ENCODE measurements around the gene CLIC1.
A peak's percentile ranks its signal among the peaks of the same experiment; 100 is the strongest.
"Not testable (repeated sequence)": the region's sequence is repeated elsewhere in the genome, so short reads cannot be mapped to it uniquely, and the experiment has no call there.

CLIC1 gene

DNA sequence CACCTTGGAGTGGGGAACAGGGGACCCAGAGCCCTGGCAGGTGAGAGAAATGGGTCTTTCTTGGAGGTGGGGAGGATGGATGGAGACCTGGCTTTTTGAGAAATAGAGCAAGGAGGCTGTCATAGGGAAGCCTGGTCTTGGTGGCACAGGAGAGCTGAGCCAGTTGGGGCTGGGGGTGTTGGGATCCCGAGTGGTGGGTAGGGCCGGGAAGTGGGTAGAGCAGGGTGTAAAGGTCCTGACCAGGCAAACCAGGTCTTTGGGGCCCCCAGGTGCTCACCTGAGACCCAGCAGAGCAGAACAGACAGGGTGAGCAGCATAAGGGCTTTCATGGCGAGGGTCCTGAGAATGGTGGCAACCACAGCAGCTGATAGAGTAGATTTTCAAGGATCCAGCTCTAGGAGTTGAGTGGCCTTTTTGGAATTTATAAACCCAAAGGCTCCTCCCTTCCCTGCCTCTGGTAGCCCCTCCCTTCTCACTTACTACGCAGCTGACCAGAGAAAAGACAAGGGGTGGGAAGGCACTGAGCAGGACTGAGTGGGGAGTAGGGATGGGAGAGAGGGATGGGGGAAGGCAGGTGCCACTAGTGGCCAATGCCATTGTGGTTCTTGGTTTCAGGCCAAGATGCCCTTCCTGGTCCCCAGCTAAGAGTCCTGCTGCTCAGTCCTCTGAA is 14.8 kb downstream of the CLIC1 start, which contains the start of gene LY6G6C:
LY6G6C (minus strand) TSS at position 396 of the 670 bp plus-strand sequence; CDS start at position 329, 67 bp downstream.
- DNase-seq: no peak

- DNase-seq: no peak
Measured at GRCh38 chr6:31720196-31720770, 16.0 kb downstream of the CLIC1 start.

GRCh38 chr6:31719001-31719400 is 17.3 kb downstream of the CLIC1 start:
- DNase-seq: no peak

DNA sequence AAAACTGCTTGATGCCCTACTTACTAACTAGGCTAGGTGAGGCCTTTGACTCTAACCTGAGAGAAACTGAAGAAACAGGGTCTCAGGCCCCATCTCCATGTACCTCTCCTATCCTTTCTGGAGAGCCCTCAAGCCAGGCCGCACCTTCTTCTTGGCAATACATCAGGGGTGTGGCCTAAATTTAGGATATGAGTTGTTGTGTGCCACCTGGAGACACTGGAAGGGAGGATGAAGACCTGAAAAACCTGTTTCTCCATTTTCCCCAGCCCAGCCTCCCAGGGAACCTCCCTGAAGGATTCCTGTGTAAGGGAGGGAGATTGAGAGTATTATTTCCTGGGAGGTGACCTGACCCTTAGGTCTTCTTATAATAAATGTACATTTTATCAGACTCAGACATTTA is 18.1 kb downstream of the CLIC1 start:
- no peak for DNase-seq

- no peak for DNase-seq
Measured at GRCh38 chr6:31717499-31718222, 18.7 kb downstream of the CLIC1 start.

- DNase-seq: no peak
Measured at GRCh38 chr6:31715022-31715958, 21.0 kb downstream of the CLIC1 start, which contains the start of gene LY6G6D. TSS of gene LY6G6D (plus strand) at chr6:31715348. CDS start at chr6:31715356, 8 bp downstream.

- DNase-seq: no peak
Measured at GRCh38 chr6:31713991-31714684, 22.2 kb downstream of the CLIC1 start.

- DNase-seq: no peak
Measured at GRCh38 chr6:31713465-31713864, 22.9 kb downstream of the CLIC1 start.

- DNase-seq: peak; percentile 31 to 38
Measured at GRCh38 chr6:31712296-31712695, 24.0 kb downstream of the CLIC1 start.

DNA sequence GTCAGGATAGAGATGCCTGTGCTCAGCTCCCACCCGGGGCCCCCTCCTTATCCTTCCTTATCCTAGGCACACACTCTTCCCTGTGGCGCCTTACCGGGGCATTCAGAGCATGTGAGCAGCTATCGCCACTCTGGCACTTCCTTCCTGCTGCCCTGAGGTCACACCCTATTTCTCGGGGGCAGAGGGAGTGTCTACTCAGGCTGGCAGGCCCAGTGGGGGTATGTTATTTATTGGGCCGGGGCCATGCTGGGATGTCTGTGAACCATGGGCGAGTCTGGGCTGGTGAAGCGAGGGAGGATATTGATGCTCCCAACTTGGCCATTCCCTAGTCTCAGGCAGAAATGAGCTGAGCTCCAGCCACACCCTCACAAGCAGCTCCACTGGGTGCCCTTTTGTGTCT is 25.1 kb downstream of the CLIC1 start:
- DNase-seq: no peak

DNA sequence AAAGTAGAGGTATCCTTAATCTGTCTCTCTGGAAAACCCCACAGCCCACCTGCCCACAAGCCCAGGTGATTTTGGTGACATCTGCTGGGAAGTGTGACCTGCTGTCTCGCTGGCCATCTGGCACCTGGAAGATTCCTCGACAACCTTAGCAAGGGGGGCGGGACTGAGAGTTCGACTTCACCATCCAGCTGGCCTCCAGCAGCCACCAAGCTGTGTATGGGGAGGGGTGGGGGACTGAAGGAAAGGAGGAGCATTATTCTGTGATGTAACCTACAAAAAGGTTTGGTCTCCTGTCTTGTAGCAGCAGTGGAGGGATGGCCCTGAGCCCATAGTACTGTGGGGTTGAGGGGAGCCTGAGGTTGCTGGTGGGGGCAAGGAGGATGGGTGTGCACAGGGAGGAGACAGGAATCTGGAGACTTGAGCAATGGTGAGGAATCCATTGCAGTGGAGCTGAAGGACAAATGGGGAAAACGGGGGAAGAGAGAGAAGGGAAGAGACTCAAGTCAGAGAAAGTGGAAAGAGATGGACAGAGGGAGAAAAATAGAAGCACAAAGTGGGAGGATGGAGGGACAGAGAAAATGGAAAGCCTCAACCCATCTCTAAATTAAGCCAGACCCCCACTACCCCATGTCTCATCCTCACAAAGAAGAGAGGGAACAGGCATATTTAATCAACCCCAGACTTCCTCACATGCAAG is 25.7 kb downstream of the CLIC1 start:
- no peak for DNase-seq

DNA sequence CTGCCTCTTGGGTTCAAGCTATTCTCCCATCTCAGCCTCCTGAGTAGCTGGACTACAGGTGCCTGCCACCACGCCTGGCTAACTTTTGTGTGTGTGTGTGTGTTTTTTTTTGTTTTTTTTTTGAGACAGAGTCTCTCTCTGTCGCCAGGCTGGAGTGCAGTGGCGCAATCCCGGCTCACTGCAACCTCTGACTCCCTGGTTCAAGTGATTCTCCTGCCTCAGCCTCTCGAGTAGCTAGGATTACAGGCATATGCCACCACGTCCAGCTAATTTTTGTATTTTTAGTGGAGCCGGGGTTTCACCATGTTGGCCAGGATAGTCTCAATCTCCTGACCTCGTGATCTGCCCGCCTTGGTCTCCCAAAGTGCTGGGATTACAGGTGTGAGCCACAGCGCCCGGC is 27.2 kb downstream of the CLIC1 start:
- not testable (repeated sequence) for DNase-seq

DNA sequence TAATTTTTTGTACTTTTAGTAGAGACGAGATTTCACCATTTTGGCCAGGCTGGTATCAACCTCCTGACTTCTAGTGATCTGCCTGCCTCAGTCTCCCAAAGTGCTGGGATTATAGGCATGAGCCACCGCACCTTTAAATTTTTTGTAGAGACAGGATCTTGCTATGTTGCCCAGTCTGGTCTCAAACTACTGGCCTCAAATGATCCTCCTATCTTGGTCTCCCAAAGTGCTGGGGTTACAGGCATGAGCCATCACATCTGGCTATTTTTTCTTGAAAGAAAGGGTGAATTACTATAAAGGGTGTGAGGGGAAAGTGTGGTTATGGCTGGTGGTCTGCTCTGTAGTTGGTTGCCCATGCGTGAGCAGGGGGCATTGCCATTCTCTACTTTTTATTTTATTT is 28.1 kb downstream of the CLIC1 start:
- DNase-seq: no peak

DNA sequence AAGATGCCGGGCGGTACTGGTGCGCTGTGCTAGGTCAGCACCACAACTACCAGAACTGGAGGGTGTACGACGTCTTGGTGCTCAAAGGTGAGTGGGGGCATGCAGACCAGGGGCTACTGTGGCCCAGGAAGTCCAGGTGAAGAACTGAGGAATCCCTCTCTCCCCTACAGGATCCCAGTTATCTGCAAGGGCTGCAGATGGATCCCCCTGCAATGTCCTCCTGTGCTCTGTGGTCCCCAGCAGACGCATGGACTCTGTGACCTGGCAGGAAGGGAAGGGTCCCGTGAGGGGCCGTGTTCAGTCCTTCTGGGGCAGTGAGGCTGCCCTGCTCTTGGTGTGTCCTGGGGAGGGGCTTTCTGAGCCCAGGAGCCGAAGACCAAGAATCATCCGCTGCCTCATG is 28.6 kb downstream of the CLIC1 start:
- DNase-seq: no peak

DNA sequence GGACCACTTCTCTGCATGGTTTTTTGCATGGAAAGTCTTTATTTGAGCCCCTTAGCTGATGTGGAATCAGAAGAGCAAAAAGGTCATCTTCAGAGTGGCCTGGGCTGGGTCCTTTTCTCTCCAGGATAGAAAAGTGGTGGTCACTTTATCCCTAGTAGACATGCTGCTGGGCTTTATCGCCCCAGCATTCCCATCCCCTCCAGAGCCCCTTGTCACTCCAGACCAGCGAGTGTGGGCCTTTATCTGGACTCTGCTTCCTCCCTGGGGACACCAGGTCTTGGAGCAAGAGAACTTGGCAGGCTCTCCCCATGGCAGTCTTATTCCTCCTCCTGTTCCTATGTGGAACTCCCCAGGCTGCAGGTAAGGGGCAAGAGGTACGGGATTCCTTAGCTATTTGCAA is 29.7 kb downstream of the CLIC1 start, which contains the start of gene LY6G6F:
LY6G6F (plus strand) TSS at position 268 of the 400 bp plus-strand sequence; CDS start at position 309, 41 bp downstream.
- no peak for DNase-seq

GRCh38 chr6:31705931-31706330 is 30.4 kb downstream of the CLIC1 start:
- no peak for DNase-seq

GRCh38 chr6:31702819-31703716 is 33.3 kb downstream of the CLIC1 start, which contains the start of gene ABHD16A:
TSS of gene ABHD16A (minus strand) at chr6:31703324. CDS start at chr6:31703281, 43 bp downstream.
- DNase-seq: peak; percentile 97 to 99

DNA sequence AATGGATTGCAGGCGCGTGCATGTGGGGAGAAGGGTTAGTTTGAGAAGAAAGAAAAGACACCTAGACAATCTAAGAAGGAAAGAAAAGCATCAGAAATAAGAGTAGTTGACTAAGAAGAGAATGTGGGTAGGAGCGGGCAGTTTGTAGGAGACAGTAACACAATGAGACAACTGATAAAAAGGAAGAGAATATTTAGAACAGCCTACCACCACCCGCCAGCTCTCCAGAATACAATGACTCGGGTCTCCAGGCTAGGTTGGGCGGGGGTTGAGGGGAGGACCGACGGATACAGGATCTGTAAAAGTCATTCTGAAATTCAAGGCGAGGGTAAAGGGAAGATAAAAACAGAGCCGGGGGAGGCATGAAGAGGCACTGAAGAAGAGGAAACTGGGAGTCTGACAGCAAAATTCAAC is 33.9 kb downstream of the CLIC1 start:
- DNase-seq: peak in 1 of 2 donors; percentile 10

GRCh38 chr6:31701666-31702404 is 34.5 kb downstream of the CLIC1 start:
- no peak for DNase-seq
